Measurements from ENCODE around the gene SOX6.

The SOX6 gene

DNA sequence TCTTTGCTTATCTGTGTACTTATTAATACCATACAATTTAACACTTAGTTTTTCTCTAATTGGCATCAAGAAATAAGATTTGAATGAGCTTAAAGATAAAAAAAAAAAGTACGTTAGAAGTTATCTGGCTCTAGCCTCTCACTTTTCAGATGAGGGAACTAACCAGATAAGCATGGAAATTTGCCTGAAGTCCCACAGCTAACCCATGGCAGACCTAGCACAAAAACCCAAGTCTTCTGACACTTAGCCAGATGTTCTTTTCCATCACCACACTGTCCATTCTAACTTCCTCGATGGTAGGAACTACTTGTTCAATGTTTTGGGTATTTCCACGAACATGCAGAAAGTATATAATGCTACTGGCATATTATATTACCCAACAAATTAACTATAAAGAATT lies 7.4 kb upstream of the SOX6 start:
- no peak for DNase-seq

DNA sequence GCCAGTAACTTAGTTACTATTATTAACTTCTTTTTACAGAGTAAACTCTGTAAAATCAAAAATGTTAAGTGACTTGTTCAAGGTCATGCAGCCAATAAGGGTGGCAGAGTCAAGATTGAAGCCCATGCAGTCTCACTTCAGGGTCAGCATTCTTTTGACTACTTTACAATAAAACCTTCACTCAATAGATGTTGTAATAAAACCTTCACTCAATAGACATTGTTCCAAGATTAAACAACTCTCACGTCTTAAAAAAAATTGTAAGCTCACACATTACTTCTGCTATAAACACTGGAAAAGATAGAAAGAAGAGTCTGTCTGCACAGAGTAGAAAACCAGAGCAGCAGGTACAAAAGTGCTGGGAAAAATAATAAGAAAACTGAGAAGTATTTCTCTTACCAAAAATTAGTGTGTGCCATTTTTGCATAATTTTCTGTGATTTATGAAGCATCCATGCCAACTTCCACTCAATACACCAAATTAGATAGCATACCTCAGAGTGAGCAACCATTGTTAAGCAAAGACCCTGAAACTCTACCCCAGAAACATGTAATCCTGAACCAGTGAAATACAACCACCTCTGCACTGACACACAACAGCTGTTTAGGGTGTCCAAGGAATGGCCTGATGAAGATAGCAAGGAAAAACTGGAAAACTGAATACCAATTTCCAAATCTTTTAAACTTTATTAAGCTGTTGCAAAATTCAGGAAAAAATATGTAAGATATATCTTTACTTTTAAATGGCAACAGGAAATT lies 4.9 kb upstream of the SOX6 start:
- DNase-seq = no peak

DNA sequence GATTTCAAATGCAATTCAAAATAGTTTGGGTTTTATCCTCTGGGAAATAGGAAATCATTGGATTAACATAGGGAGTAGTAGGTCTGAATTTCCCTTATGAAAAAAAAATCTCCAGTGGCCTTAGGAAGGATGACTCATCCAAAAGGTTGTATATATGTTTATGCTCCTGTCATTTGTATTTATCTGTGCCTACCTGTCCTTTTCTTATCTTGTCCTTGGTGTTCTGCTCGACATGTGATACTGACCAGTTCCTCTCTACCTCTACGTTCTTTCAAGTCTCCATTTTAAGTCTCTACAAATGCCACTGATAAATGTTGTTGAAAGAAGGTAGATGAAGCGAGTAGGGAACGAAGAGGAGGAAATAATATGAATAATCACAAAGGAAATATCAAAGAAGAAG lies 3.0 kb upstream of the SOX6 start:
- DNase-seq = no peak

DNA sequence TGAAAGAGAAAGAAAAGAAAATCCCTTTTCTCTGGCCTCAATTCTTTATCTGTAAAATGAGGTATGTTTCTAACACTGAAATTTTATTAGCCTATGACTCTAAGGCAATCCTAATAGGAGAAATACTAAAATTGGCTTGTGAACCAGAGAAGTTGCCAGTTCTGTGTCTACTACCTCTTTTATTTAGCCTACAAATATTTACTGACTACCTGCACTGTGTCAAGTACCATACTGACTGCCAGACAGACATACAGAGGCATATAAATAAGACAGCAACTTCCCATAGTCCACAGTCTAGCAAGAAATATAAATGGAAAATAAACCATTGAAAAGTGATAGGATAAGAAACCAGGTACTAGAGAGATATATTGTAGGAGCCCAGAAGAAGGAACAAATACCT lies 2.4 kb upstream of the SOX6 start:
- DNase-seq = no peak

DNA sequence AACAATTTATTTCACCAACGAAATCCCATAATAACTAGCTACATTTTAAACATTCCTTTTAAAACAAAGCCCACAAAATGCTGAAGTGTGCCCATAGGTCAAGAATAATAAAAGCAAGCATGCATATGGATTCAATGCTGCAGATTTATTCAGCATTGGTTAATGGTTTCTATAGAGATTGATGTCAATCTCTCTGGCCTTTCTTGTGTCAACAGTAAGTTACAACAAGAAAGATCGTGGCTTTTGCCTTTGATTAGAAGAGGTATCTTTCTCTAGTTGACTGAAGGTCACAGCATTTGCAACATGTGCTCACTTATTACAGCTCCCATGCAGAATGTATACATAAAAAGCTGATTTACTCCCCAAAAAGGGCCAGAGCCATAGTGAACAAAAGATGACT lies 1.4 kb upstream of the SOX6 start:
- no peak for DNase-seq

DNA sequence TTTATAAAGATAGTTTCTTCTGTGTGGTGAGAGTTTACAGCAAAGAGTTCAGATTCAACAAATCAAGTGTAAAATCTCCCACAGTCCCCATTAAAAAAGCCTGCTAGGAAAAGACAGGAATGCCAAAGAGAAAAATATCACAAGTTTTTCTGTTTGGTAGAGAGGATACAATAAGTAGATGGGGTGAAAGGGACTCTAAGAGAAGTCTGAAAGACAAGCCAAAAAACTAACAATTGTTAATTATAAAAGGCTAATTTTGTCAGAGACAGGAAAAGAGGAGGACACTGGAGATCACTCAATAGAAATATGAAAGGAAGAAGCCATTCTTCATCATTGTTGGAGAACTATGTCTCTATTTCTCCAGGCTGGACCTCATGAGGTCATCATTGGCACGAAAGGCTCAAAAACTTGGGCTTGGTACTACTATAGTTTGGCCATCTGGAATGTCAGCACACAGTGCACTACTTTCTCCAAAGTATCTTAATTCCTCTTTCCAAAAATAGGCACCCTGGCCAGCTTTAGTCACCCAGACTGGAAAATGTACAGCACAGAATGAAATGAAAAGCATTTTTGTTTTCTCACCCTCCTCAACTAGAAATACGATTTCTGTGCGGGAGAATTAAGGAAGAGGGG lies 531 bp upstream of the SOX6 start:
- DNase-seq = no peak

DNA sequence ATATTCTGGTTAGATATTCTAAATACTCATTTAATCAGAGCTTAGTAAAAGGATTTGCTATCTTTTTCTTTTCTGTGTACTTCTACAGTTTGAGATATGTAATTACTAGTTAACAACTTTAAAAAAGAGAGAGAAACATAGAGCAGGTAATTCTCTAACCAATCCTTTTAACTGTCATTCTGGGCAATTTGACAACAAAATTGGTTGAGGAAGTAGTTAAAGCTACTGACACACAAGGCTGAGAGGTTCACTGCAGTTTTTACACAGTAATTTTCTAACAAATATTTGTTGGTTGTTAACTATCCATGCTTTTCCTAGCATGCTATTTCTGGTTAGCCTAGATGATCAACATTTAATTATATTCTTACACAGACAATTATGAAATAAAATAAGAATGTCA lies 3.6 kb downstream of the SOX6 start:
- no peak for DNase-seq

DNA sequence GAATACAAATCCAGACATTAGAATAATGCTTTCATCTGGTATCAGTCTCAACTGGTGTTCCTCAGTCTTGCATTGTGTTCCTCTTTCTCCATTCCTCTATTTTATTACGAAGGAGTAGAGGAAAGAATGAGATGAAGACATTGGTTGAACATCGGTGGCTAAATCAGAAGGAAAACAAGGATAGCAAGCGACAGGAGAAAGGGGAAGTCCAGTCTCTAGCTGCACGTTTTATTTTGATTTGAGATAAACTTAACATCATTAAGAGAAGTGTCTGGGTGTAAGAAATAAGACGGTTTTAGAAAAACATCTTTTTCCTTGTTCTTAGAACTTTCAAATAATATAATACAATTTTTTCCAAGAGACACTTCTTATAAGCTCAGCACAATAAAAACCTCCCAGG lies 6.2 kb downstream of the SOX6 start:
- no peak for DNase-seq

DNA sequence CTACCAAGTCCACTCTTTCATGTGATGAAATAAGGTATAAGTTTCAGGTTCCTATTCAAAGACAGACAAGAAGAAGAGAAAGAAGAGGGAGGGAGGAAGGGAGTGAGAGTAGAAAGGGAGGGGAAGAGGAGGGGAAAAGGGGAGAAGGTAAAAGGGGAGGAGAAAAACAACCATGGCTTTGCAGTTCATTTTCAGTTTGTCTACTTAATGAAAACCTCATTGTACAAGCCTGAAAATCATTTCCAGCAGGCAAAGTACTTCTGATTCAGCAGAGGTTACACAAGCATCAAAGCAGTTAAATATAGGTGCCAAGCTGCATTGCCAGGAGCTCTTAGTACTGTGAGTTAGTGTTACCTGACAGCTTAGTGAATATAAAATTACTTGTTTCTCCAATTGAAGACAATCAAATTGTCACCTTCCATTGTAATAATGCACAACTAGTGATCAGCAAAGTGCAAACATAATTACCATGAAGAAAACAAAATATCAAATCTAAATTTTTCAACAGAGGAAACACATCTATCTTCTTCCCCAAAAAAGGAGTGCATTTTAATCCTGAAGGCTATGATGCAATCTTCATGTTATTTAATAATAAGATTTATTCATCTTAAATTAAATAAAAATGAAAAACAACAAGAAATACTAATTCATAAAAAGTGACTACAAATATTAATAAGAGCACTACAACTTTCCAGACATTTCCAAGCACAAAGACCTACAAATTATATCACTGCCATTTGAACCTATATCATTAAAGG lies 8.2 kb downstream of the SOX6 start:
- DNase-seq = no peak

DNA sequence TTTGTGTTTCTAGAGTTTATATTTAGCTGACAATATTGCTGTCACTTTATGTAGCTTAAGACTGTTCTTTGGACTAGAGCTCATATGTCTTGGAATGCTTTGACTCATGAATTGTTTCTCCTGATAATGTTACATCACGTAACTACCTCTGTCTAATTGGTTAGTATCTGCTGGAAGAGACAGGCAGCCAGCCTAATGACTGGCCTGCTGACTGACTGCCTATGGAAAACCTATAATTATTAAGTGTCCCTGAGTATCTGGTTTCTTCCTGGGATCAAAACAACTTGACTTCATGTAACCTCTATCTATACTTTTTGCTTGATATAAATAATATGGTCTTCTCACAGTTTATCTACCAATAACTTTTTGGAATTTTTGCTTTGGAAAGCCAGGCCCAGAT lies 9.4 kb downstream of the SOX6 start:
- no peak for DNase-seq

DNA sequence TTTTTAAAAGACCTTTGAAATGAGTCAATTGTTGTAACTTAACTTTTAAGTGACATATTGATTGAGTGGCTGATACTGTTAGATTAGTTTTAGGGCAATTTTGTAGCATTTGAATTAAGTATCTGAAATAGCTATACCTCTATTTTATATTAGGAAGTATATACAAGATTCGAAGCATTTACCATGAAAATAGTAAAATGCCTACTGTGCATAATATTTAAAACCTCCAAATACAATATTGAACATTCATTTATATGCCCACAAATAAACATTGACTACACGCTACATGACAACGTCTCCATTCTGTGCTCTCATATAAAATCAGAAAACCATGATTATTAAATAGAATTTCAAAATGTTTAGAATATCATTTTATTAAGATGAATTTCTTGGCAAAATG lies 14.5 kb downstream of the SOX6 start:
- no peak for DNase-seq

DNA sequence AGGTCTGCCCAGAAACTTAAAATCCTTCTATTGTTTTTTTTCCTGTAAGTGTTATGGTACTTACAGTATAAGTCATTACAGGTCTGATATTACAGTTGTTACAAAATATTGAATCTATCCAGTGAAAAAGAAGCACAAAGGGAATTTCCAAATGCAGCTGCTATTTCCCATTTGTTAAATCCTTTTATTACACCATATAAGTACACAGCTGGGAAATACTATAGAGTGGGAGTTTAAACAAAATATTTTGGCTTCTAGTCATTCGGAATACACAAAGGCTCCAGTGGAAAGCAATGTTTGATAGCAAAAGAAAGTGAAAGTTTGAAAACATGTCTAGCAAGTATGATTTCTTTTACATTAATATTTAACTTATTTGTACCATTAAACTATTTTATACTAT lies 18.0 kb downstream of the SOX6 start:
- DNase-seq = no peak

DNA sequence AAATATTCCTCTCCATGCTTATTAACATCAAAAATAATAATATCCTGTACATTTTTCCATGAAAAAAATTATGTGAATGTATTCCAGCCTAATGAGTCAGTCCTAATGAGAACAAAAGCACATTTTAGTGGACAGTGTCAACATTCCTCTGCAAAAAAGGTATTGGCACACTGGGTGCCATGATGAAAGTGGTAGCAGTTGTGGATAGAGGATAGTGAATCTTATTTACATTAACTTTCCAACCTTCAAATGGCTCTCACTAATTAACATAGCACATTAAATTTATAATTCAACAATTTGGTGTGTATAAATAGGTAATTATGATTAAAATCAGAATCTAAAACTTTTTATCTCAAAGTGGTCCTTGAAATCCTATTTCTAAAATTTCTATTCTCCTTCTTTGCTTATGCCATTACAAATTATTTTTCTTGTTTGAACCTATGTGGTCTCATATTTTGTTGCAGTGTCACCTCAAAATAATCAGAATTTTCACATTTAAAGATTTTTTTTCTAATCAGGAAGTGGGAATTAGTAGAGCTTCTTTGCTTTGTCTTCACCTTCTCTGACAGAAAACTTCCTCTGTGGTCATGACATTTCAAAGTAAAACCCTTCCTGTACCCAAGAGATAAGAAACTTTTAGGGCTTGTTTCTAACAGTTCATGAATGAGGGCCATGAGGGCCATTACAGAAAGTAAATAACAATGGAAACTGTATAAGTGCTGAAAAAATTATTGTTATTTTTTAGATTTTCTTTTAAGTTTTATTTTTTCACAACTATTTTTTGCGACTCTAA lies 18.7 kb downstream of the SOX6 start:
- no peak for DNase-seq

DNA sequence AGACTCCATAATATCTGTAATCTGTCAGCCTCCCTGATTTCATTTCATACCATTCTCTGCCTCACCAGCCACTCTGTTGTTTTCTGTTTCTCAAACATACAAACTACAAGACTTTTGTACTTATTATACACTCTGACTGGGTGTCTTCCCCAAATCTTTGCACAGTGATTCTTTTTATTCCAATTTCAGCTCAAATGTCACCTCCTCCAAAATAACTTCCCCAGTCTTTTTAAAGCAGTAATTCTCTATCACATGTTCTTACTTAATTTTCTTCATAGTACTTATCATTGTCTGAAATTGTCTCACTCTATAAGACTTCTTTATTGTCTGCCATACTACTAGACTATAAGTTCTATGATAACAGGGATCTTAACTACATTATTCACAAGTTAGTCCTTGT lies 19.6 kb downstream of the SOX6 start:
- no peak for DNase-seq

DNA sequence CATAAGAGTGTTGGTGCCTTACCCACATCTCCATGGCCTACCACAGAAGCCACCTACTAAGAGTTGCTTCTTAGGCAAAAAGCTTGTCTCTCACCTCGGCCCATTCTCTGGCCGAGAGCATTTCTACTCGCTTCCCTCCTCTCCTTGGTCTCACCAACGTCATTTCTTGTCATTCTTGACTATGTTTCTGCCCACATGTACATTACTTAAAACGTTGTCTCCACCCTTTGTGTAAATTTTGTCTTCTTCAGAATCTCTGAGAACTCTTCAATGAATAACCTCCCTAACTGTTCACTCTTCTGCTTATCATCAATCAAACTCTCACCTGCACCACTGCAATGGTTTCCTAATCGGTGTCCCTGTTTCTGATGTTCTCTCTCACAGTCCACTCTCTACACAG lies 20.1 kb downstream of the SOX6 start:
- DNase-seq = no peak

DNA sequence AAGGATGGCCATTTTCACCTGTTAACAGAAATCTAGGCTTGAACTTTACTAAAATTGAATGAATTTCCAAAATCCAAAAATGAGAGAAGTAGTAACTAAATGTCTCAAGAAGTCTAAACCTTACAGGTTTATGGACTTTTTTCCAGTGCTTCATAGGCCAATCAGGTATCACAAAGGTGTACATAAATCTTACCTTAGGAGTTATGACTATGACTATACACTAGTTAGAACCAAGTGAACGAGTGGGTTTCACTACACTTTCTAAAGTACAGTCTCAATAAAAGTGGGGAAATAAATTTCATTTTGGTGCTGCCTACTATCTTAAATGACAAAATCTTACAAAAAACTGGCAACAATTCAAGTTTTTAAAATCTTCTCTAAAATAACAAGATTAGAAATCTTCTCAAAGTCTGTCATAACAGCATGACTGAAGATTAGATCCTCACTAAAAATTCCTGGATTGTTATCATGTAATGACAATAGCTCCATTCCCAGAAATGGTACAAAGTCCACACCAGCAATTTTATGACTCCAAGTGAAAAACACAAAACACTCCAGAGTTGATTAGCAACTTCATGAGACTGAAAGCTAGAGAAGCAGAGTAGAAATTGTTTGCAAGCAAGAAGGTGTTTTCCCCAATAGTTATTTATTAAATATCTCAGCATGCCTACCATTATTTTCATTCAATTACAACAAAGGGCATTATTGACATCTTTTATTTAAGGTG lies 20.9 kb downstream of the SOX6 start:
- no peak for DNase-seq

DNA sequence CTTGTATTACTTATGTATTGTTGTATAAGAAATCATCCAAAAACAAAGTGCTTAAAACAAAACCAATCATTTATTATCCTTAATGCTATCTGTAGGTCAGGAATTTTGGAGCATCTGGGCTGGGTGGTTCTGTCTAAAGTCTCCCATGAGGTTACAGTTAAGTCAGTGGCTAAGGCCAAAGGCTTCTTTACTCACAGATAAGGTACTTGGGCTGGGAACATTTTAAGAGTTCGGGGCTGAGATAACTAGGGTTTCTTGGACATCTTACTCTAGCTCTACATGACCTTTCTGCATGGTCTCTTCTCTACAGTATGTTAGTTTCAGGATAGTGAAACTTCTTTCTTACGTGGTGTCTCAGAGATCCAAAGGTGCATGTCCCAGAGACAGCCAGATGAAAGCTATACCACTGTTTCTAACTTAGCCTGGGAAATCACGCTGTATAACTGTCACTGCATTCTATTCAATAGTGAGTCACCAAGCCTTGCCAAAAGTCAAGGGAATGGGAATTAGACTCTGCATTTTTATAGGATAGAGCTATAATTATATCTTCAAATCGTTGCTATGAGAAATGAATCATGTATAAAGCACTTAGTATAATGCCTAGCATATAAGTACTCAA lies 29.6 kb downstream of the SOX6 start:
- DNase-seq = no peak

DNA sequence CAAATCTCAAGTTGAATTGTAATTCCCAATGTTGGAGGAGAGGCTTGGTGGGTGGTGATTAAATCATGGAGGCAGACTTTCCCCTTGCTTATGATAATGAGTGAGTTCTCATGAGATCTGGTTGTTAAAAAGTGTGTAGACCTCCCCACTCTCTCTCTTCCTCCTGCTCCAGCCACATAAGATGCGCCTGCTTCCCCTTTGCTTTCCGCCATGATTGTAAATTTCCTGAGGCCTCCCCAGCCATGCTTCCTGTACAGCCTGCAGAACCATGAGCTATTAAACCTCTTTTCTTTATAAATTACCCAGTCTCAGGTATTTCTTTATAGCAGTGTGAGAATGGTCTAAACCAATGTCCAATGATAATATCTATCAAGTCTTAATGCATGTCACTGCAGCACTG lies 34.2 kb downstream of the SOX6 start:
- no peak for DNase-seq

DNA sequence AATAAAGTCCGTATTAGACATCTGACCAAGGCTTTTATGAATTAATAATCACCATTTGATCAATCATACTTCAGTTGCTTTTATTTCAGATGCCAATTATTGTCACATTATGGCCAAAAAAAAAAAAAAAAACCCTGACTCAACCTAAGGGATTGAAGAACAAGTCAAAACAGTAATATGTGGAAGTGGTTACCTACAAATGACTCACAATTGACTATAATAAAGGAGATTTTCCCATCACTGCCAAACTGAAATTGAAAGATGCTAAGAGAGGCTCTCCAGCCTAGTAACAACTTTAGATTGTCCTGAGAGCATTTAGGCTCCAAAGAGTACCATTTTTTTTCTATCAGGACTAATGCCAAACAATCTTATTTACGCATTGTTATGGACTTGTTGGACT lies 35.2 kb downstream of the SOX6 start:
- DNase-seq = no peak

DNA sequence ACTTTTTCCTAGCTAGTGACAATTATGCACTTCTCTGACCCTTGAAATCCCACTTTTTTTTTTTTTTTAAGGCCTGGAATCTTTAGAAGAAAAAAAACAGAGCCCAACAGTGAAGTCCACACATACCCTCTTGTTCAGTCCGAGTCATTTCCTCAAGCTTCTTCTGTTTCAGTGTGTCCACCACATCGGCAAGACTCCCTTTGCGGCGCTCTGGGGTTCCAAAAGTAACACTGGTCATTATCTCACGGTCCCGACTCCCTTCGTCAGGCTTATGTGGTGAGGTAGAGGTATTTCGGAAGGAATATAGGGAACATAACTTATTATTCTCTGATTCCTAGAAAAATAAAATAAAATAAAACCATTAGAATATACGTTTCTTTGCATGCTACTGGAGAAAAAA lies 38.0 kb downstream of the SOX6 start:
- DNase-seq = no peak

DNA sequence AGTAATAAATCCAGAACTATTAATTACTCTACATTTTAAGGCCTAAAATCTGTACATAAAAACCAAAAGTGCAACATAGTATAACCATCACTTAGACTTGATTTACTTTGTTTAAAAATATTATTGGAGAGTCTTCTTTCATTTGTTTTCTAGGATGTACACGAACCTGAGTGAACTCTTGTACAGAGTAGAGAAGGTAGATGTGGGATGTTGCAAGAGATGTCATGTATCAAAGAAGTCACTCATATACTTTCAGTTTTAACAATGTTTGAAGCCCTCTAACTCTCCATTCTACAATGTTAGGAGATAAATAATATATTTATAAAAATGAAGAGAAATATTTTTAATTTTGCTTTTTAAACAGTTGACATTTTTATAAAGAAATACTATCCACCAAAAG lies 38.6 kb downstream of the SOX6 start:
- DNase-seq = no peak

DNA sequence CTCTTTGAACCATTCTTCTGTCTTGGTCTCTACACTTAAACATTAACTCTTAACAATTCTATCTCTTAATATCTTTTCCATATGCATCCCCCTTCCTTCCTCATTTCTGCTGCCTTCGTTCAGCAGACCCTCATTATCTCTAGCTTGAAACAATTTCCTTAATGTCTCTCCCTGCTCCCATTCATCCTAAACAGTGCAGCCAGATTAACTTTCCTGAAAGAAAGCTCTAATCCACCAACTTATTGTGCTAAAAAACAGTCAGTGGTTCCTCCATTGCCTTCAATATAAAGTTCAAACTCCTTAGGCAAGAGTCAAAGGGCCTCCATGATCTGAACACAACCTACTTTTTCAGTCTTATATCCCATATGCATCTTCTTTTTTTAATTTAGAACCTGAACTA lies 42.5 kb downstream of the SOX6 start:
- DNase-seq = no peak

Measured in activated naive CD4-positive, alpha-beta T cell (primary cell).